Fibroblast of skin of abdomen (primary cell): ENCODE data around the gene DDC.
A peak's percentile ranks its signal among the peaks of the same experiment; 100 is the strongest.
"Not testable (repeated sequence)": the region's sequence is repeated elsewhere in the genome, so short reads cannot be mapped to it uniquely, and the experiment has no call there.

Experiments used
- DNase-seq: peaks from one replicate; pipeline ENCODE4 v3.0.0-alpha.2; 2013

The DDC gene

DNA sequence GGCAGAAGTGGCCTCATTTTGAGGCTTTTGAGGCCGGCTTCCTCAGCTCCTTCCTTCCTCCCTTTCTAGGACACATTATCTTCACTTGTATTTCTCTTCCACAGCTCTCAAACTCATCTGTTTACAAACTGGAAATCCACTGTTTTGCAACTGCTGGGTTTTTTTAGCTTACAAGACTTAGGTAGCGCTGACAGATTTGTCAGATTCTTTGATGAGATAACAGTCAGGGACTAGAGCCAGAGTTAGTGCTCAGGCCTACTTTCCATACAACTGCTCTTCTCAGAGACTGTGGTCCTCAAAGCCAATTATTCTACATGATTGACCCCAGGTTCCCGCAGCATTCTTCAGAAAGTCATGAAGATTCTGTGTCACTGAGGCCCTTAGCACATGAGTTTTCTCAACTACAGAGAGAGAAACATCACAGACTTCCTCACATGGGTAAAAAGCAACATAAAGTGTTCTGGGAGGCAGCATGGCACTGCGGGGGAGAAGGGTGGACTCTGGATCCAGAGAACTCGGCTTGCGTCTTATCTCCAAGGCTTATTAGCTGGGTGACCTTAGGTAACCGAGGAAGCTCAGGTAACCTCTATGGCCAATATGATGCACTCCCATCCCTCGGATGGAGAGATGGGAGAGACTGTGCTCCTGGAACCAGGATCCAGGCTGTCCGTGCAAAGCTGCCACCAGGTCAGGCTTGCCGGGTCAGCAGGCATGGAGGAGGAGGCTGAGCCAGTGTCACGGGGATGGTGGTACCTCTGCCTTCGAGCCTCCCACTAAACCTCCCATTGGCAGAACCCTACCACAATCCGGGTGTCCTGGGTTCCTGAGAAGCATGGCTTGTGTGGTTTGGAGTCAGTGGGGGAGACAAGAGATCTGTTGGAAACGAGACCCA is 10.5 kb downstream of the DDC start:
- DNase-seq = no peak

DNA sequence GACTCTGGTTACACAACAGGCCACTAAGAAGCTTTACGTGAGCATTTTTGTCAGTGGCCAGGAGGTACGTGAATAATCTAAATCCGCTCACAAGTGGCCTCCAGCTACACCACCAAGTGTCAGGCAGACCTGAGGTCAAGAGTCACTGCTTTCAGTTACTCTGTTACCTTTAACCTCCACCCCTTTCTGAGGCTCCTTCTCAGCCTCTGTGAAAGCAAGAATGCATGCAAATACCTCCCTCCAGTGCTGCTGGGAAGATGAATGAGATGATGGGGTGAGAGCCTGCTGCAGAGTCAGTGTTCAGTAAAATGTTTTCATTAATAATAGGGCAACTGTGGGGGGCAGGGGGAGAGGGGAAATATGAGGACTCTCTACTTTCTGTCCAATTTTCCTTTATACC is 11.2 kb downstream of the DDC start:
- DNase-seq = no peak

DNA sequence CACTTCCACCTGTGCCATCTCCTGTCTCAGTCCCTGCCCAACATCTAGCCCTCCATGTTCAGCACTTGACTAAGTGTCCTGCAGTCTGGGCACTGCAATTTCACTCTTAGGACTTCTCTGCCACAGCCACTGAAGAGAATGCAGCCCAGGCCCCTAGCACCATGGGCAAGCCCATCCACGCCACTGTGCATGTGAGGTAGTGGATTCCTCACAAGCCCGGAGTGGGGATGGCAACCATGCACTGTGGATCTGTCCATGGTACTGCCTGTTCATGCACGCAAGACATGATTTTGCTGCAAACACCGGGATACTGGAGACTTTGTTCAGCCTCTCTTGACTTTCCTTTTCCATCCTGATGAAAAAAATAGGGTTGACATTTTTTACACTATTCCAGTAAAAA is 12.3 kb downstream of the DDC start:
- peak; percentile 31 for DNase-seq

DNA sequence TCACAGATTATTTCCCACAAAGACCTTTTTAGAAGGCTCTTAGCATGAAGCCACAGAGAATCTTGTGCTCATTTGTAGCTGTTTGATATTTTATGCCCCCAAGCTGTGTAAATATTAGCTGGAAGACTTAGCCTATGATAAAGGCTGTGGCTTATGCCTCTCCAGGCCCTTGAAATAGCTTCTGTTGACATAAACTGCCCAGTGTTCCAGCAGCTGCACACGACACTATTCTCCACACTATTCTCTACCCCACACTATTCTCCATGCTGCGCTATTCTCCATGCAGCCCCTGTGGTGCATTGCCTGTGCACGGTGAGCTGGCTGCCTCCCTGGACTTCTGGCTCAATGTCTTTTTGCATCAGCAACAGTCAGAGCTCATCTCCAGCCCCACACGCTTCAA is 13.1 kb downstream of the DDC start:
- no peak for DNase-seq

DNA sequence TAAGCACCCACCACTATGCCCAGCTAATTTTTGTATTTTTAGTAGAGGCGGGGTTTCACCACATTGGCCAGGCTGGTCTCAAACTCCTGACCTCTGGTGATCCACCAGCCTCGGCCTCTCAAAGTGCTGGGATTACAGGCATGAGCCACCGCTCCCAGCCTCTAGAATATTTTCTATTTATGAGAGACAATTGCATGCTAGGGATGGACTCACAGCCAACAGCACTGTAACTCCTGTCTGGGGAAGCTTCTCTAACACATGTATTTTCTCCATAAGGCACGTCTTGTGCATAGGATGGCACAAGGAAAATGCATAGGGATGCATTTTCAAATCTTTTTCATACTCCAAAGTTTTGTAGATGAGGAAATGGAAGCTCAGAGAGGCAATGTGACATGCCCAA is 19.6 kb downstream of the DDC start:
- not testable (repeated sequence) for DNase-seq

DNA sequence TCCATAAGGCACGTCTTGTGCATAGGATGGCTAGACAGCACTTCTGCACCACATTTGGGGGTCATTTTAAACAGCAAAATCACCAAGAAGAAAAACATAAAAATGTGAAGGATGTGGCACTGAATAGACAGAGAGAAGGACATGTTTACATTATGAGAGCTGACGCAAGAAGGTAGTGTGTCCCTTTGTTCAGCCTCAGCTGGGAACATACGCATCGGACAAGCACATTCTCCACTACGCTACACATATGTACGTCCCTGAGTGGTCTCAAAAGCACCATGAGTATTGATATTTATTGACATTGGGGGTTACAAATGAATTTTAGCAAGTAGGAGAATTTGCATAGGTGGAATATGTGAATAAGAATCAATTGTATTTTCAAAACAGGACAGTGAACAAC is 20.2 kb downstream of the DDC start:
- DNase-seq = no peak

DNA sequence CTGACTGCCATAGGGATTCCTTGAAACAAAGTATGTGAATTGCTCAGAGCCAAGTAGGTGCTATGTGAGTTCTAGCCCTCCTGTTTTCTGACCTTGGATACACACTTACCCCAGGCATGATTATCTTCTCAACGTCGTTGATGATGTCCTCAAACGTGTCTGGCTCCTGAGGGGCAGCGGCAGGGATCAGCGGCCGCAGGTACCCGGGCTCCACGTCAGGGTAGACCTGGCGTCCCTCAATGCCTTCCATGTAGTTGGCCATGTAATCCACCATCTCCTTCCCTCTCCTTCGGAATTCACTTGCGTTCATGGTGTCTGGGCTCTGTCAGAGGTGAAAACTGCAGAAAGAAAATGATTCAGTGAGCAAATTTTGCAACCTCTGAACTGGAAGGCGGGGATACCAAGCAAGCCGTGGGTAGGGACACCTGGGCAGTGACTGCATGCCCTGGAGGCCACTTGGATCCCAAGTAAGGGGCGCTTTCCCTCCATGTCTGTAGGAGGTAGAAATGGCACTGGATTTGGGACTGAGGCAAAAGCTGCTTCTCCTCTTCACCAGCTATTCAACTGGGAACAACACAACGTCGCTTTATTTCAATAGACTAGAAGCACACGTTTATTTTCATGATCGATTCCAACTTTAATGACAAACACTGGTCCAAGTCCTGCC is 21.3 kb downstream of the DDC start:
- no peak for DNase-seq

DNA sequence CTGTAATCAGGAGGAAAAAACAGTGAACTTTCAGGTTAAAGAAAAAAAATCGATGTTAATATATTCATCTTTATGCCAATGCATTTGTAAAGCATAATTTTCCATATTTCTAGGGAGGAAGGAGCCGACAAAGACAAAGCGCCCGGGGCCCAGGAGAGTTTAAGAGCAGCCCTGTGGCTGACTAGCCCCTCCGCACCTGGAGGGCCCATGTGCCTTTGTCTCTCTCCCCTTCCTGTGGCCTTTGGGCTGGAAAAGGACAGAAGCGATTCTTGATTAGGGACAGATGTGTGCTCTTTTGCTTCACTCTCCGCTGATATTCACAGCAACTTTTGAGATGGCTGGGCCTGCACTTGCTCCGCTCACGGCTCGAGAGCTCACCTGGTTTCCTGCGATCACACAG is 23.1 kb downstream of the DDC start:
- DNase-seq = no peak

DNA sequence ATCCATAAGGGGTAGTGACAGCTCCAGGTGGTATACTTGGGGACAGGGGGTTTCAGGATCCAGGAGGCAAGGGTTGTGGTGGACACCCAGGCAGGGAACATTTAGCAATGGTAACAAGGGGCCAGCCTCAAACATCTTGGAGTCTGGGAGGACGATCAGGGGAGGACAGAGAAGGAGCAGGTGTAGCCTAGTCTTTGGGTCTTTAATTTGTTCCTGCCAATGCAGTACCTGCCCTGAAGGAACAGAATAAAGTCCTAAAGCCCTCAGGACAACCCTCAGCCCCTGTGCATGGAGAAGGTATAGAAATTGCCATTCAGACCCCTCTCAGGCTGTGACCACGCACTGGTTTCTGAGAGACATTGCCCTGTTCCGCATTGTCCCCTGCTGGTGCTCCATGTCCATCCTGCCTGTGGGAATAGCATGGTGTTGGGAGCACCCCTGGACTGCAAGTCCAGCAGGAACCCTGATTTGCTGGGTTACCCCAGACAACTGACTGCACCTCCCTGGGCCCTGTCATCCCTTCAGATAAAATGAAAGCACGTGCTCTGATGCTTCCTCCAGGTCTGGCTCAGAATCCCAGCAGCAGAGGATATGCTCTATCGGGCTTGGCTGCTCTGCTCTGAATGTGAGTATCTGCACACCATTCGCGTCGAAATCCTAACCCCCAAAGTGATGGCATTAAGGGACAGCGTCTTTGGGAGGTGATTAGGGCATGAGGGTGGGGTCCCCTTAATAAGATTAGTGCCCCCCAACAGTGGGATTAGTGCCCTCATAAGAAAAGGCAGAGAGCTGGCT is 24.2 kb downstream of the DDC start:
- no peak for DNase-seq

DNA sequence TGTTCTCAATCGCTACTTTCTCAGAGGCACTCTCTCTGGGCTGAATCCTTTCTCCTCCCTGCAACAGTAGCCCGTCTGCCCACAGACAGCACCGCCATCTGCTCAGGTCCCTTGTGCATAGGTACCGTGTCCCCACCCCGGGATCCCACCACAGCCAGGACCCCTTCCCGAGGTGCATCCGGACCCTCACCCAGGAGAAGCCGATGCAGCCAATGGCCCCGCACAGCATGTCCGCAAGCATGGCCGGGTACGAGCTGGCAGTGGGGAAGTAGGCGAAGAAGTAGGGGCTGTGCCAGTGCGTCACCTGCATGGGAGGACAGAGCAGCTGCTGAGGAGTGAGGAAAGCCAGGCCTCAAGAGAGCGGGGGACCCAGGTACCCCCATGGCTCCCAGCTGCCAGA is 25.5 kb downstream of the DDC start:
- no peak for DNase-seq

DNA sequence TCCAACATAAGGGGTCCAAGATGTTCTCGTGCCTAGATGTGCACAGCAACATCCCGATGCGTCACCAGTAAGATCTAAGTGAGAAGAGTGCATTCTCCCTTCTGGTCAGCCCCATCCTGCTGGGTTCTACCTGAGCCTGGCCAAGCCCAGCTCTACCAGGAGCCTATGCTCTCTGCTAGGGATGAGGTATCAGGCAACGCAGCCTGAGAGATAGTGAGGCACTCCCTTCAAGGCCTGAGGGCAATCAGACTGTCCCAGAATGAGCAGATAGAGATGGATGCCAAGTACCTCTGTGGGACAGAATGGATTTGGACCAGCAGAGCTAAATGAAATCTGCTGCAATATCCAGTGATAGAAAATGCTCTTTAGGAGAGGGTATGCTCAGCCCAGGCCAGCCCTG is 26.7 kb downstream of the DDC start:
- DNase-seq = no peak

DNA sequence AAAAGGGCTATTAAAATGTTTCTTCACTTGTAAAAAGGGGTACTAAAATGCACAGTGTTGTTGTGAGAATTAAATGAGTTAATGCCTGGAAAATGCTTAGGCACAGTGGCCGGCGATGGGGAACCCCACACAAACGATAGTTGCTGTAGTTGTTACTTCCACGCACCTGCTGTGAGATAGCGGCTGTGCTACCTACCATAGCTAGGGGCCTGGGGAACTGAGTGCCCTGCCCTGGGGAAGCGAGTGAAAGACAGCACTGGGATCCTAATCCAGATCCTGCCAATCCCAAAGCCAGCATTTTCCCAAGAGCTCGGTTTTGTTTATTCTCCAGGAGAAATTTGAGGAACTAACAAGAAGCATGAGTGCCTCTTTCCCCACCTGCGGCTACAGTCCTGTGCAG is 27.8 kb downstream of the DDC start:
- no peak for DNase-seq

DNA sequence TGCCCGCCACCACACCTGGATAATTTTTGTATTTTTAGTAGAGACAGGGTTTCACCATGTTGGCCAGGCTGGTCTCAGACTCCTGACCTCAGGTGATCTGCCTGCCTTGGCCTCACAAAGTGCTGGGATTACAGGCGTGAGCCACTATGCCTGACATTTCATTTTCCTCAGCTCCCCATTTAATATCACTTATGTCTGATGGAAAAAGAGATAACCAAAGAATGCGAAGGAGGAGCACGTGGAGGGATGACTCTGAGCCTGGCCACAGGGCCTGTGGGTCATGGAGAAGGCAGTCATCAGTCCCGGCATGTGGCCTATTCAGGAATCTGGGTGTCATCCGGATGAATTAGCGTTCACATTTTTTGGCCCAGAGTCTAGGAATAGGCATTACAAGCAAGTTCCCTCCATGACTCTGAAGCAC is 29.9 kb downstream of the DDC start:
- DNase-seq = peak; percentile 70

DNA sequence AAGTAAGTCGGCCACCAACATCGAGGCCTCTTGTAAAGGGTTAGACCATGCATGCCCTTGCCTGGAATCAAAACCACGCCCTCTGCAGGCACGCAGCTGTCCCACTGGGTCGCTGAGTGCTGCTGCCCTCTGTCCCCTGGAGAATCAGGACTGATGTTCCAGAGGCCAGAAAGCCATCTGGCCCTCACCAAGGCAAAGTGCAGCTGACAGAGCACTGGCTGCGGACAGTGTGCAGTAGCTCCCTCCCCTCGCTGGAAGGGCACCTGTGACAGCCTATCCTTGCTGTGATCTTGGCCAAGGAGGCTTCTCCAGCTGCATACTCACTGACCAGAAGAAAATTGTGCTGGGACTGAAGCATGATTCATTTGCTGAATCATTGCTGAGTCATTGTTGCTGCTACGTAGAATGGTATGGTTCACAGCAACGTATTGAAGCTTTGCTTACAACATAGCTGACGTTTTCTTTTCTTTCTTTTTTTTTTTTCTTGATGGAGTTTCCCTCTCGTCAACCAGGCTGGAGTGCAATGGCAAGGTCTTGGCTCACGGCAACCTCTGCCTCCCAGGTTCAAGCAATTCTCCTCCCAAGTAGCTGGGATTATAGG is 30.4 kb downstream of the DDC start:
- peak; percentile 96 for DNase-seq

DNA sequence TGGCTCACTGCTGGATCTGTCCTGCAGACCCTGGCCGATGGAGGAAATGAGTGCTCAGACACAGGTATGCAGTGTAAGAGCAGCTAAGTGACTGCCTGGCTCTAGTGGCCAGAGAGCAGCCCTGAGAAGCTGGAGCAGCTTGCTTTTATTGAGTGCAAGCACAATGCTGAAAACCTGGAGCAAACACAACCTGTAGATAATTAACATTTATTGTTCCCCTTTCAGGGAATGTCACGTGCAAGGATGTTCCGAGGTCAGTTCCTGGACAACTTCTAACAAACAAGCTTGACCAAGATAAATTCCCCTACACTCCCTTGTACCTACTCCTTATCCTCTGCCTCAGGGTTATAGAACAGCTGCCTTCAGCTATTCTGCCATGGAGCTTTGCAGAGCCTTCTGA is 31.3 kb downstream of the DDC start:
- no peak for DNase-seq

DNA sequence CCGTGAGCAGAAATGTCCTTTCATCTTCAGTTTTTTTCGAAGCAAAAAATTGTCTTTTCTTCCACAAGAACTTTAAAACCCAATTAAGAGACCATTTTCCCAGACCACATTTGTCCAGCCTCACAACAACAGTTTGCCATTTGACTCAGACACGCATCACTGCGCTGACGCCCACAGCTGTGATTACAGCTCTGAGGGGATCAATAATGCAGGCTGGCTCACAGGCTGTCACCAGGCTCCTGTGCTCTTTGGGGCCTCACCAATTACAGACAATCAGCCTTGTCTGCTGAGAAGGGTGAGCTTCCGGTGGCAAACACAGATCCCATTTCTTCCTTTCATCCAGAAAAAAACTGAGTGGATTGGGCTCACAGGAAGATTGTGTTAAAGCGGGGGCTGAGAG is 33.3 kb downstream of the DDC start:
- no peak for DNase-seq

DNA sequence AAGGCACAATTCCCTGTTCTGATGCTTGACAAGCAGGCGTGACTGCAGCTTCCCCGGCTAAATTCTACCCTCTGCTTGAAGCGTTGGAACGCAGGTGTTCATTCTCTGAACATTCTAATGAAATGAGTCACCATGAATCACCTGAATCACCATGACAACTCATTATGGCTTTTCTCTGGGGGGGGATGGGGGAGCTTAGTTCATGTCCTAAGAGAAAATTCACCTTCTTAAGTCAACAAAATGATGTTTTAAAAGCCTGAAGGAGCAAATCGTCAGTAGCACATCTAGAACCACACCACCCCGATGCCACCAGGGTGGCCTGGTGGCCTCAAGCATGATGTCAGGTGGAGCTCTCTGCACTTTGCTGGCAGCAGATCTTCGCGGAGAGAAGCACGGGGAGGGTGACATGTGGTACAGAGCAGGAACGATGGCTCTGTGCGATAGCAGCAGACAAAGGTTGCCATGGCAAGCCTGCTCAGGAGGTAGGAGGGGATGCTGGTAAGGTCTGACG is 33.7 kb downstream of the DDC start:
- no peak for DNase-seq

DNA sequence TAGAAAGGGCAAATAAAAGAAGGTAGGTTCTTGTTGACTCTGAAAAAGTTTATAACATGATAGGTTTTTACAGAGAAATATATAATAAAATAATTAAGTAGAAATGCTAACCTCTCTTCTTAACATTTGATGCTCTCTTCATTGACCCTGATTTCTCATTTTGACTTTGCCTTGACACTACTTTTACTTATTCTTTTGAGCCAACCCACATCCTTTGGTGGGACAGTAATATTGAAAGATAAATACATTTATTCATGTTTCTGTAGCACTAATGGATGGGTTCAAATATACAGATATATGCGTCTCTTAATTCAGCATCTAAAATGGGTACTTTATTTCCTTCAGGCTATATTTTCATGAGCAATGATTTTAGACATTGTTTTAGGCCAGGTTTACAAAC is 34.4 kb downstream of the DDC start:
- no peak for DNase-seq

DNA sequence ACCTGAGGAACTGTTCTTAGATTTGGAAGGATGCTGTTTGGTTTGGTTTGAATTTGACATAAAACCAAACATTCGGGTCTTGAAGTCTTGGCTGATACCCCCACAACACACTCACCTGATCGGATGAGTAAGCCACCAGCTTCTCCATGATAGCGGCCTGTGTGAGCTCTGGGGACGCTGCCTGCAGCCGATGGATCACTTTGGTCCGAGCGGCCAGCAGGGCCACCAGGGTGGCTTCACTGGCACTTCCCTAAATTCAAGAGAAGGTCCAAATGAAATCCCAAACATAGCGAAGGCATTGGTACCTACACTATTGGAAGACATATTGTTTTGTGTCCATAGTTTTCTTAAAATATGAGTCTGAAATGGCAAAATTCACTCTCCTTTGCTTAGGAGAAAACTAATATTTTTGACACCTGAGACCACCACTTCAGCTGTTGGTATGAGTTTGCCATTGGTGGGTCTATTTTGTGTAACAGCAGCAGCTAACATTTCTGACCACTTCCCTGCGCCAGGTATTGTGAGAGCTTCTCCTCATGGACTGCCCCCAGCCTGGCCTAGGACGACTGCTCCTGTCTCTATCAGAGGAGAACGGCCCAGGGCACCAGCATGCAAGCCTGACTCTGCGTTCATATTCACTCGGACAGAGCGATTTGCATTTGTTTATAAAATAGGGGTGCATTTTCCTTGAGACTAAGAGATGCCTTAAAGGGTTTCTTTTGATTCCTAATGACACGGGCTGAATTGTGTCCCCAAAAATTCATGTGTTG is 35.9 kb downstream of the DDC start:
- DNase-seq = no peak

DNA sequence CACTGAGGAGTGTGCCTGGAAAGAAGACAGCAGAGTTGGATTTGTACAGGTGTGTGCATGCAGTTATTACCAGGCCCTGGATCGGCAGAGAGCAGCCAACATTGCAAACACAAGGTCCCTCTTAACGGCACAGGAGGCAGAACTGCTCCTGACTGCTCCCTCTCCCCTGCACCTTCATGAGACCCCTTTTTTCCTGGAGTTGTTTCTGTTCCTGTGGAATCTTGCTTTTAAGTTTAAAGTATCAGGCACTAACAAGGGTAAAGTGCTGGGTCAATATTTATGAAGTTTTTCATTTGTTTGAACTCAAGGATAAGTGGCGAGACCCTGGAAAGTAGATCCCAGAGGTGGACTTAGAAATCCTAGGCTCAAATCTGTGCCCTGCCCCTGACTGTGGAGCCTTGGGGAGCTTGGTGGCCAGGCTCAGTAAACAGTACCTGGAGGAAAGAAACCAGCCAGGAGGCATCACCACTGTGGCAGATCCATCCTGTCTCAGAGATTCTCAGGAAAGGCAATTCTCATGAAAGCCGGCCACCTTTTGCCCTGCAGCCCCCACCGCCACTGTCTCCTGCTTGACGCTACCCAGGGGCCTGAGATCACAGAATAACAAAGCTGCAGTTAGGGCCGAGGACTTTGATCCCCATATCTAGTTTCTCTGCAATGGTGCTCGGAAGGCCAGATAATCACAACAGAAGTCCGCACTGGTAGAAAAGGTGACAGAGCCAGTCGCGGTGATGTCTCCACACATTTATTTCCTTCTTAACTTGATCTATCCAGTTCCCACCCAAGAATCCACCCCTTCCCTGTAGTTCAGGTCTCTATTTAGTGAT is 36.7 kb downstream of the DDC start:
- DNase-seq = no peak

DNA sequence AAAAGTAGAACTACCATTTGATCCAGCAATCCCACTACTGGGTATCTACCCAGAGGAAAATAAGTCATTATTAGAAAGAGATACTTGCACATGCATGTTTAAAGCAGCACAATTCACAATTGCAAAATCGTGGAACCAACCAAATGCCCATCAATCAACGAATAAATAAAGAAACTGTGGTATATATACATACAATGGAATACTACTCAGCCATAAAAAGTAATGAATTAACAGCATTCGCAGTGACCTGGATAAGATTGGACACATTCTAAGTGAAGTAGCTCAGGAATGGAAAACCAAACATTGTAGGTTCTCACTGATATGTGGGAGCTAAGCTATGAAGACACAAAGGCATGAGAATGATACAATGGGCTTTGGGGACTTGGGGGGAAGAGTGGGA is 45.9 kb downstream of the DDC start:
- not testable (repeated sequence) for DNase-seq
